Measurements from ENCODE around the gene EFL1.

Gene EFL1

DNA sequence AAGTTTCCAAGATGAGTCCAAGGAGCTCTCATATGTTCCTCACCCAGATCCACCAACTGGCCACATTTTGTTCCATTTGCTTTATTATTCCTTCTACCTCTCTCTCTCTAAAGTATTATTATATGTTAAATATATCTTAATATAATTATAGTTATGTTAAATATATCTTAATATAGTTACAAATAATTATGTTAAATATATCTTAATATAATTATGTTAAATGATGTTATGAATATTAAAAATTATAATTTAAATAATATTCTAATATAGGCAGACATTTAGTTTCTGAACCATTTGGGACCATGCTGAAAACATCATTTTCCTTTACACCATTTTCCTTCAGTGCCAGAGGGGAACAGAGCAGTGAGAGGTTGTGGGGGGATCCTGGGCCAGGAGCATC lies 166.7 kb downstream of the EFL1 start:
- no peak overlapping the region for H3K4me3 ChIP-seq (ENCODE audit: low read depth, low read length)
- DNase-seq (ENCODE audit: low read depth), result no peak
- TF ChIP-seq, protein P1, sequence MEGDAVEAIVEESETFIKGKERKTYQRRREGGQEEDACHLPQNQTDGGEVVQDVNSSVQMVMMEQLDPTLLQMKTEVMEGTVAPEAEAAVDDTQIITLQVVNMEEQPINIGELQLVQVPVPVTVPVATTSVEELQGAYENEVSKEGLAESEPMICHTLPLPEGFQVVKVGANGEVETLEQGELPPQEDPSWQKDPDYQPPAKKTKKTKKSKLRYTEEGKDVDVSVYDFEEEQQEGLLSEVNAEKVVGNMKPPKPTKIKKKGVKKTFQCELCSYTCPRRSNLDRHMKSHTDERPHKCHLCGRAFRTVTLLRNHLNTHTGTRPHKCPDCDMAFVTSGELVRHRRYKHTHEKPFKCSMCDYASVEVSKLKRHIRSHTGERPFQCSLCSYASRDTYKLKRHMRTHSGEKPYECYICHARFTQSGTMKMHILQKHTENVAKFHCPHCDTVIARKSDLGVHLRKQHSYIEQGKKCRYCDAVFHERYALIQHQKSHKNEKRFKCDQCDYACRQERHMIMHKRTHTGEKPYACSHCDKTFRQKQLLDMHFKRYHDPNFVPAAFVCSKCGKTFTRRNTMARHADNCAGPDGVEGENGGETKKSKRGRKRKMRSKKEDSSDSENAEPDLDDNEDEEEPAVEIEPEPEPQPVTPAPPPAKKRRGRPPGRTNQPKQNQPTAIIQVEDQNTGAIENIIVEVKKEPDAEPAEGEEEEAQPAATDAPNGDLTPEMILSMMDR (IDR thresholded peaks at IDR 0.05; ENCODE audit: low read depth, low read length, missing control alignments), result no peak

DNA sequence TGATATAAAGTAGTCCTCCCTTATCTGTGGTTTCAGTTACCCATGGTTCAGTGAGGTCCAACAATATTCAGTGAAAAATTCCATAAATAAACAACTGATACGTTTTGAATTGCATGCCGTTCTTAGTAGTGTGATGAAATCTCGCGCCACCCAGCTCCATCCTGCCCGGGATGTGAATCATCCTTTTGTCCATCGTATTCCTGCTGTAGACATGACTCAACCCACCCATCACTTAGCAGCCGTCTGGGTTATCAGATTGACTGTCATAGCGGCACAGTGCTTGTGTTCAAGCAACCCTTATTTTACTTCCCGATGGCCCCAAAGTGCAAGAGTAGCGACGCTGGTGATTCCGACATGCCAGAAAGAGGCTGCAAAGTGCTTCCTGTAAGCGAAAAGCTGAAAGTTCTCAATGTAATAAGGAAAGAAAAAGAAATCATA lies 168.7 kb downstream of the EFL1 start:
- no peak for DNase-seq (ENCODE audit: low read depth)
- no peak overlapping the region for H3K4me3 ChIP-seq (ENCODE audit: low read depth, low read length)
- TF ChIP-seq, protein P1 (IDR thresholded peaks at IDR 0.05; ENCODE audit: low read depth, low read length, missing control alignments), result no peak

DNA sequence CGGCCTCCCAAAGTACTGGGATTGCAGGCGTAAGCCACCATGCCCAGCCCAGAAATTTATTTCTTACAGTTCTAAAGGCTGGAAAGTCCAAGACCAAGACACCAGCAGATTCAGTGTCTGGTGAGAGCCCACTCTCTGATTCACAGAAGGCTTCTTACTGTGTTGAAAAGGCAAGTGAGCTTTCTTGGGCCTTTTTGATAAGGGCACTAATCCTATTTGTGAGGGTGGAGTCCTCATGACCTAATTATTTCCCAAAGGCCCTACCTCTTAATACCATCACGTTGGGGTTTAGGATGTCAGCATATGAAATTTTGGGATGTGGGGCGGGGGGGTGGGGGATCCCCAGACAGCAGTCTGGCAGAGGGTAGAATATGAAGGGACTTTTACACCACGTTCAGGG lies 169.2 kb downstream of the EFL1 start:
- no peak for DNase-seq (ENCODE audit: low read depth)
- H3K4me3 ChIP-seq (ENCODE audit: low read depth, low read length), result no peak overlapping the region
- TF ChIP-seq, protein P1 (IDR thresholded peaks at IDR 0.05; ENCODE audit: low read depth, low read length, missing control alignments), result no peak

DNA sequence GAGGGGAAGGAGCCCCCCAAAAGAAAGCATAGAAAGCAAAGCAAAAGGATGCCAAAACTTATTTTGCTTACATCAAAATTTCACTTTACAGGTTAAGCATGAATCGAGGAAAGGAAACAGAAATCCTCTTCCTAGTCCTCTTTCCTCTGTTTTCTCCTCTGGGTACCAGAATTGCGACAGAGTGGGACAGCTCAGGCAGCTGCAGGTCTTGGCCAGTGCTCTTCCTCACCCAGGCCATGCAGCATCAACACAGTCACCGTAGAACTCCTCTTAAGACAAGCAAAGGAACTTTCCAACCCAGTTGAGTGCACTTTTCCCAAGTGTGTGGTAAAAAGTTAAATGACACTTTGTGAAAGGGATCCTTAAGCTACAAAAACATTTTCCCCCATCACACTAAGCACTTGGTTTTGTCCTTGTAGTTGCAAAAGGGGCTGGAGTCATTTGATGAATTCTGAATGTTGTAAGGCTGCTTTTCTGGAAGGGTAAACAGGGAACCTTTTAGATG lies 170.8 kb downstream of the EFL1 start:
- H3K4me3 ChIP-seq (ENCODE audit: low read depth, low read length), result no peak overlapping the region
- DNase-seq (ENCODE audit: low read depth), result no peak
- TF ChIP-seq, protein P1 (IDR thresholded peaks at IDR 0.05; ENCODE audit: low read depth, low read length, missing control alignments), result no peak

DNA sequence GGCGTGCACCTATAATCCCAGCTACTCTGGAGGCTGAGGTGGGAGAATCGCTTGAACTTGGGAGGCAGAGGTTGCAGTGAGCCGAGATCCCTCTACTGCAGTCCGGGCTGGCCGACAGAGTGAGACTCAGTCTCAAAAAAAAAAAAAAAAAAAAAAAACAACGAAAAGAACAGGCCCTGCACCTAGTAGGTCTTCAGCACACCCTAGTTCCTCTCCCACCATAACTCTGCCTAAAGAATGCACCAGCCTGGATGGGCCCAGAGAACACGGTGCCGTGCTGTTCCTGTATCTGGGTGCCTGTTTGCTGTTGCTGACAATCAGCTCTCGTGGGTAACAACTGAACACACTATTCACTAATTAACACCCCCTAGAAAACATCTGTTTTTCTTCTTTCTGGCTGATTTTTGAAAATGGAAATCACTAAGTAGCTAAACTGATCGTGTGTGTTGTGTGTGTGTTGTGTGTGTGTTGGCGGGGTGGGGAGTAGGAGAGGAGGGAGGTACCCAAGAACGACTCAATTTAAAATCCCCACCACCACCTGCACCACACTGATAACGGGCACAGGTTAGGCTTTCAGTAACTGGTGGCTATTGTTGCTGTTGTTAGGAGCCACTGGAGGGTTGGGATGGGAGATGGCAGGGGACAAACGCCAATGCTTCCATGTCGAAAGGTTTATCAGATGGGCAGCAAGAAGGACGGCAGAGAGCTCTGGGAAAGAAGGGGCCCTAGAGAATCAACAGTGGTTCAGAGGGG lies 176.1 kb downstream of the EFL1 start:
- no peak for DNase-seq (ENCODE audit: low read depth)
- TF ChIP-seq, protein P1 (IDR thresholded peaks at IDR 0.05; ENCODE audit: low read depth, low read length, missing control alignments), result no peak

DNA sequence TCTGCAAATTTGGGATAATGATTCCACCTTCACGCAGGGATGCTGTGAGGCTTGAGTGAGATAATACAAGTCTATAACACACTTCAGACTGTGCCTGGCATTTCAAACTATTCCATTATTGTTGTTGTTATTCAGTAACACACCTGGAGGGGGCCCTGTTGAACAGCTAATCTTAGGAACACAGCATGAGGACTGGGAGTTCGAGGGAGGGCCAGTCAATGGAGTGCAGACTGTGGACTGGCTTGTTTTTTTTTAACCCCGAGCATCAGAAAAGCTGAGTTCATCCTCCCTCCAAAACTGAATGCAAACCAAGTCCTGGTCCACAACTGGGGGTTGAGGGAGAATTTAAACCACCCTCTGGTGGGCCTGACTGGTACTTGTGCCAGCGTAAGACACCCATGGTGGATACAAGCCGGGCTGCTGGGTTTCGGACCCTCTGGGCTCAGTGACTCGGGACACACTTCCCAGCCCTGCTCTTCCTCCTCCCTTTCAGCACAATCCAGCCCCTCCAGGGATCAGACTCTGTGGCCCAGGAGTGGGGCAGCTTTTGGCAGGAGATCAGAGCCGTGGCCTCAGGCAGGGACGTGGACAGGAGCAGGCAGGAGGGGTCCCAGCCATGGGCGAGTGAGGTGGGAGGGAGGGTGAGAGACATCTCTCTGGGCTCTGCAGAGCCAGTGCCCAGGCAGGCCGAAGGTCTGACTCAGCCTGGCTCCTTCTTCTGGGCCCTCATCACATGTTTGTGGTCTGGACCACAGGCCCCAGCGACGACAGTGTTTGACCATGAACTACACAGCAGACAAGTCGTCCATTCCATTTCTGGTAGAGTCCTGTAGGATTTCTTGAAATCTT lies 180.4 kb downstream of the EFL1 start:
- DNase-seq (ENCODE audit: low read depth), result no peak
- H3K4me3 ChIP-seq (ENCODE audit: low read depth, low read length), result no peak overlapping the region
- TF ChIP-seq, protein P1 (IDR thresholded peaks at IDR 0.05; ENCODE audit: low read depth, low read length, missing control alignments), result no peak

More for the DNA sequence above, 176.1 kb downstream of the EFL1 start:
- no peak overlapping the region for H3K4me3 ChIP-seq (ENCODE audit: low read depth, low read length)
